Measurements from ENCODE around the gene IP6K3. TPM values are rescaled to one million over a fixed set of nuclear protein-coding genes. Genes with fewer than 3 reads are reported as not detected.

Gene IP6K3, protein sequence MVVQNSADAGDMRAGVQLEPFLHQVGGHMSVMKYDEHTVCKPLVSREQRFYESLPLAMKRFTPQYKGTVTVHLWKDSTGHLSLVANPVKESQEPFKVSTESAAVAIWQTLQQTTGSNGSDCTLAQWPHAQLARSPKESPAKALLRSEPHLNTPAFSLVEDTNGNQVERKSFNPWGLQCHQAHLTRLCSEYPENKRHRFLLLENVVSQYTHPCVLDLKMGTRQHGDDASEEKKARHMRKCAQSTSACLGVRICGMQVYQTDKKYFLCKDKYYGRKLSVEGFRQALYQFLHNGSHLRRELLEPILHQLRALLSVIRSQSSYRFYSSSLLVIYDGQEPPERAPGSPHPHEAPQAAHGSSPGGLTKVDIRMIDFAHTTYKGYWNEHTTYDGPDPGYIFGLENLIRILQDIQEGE
- 4.1 TPM for total RNA-seq

DNA sequence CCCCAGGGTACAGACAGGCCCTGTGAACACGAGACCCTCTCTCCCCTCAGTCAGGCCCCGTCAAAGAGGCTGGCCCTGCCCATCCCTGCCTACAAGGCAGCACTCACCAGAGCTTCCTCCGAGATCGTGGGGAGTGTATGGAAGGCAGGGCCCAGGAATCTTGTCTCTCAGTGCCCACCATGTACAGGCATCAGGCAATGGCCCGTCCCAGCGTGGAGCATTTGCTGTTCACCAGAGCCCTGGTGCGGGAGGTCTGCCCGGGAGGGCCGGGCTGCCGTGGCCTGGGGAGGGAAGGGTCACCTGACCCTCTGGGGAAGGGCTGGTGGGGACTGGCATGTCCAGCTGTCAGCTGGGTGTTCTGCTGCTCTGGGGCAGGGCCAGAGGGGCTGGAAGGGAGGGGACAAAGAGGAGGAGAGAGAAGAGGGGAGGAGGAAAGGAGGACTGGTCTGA is at the start of gene IP6K3:
TSS of gene IP6K3 (minus strand) at position 255 of the 450 bp plus-strand sequence. CDS start 11,429 bp downstream, outside the sequence.
- ATAC-seq, result peak; percentile 49
- peak; percentile 68 for DNase-seq (ENCODE audit: low spot score)

DNA sequence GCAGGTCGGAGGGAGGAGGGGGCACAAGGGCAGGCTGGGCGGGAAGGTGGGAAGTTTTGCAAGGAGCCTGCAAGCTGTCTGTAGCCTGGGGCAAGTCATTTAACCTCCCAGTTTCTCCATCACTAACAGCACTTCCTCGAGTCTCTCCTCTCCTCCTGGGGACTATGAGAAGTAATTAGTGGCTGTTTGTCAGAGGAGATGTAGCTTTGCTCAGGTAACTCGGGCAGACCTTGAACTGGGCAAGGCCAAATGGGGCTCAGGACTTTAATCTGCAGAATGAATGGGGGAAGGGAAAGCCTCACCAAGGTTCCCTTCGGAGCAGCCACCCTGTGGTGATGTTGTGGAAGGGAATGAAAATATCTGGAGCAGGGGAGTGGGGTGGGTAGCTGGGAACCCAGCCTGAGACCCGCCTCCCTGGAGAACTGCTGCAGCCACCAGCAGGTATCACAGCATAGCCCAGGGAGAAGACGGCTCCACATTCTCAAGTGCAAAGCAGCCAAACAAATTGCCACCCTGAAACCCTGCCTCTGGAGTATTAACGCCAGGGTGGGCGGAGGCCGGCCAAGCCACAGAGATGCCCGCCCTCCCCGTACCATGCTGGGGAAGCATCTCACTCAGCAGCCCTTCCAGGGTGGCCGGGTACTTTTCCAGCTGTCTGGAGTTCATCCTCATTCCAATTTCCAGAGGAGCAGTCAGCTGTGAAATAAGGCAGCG is 48.4 kb upstream of the IP6K3 start:
- ATAC-seq (no peak), DNase-seq (ENCODE audit: low spot score) (no peak)

DNA sequence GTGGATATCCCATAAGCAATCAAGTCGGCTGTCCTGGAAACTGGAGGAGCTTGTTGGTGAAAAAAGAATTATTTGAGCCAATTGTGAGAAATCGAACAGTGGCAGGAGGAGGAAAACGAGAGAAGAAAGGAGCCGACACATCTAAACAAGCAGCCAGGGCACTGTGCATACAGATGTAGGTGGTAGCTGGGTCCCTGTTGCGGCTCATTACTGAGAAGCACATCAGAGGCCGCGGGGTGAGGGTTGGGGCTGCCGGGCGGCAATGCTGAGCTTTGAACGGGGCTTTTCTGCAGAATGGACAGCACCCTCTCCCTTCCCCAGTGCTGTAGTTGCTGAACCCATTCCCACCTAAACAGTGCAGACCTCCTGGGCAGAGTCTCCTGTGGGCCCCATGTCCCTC is 46.3 kb upstream of the IP6K3 start:
- DNase-seq (ENCODE audit: low spot score), result no peak
- no peak for ATAC-seq

DNA sequence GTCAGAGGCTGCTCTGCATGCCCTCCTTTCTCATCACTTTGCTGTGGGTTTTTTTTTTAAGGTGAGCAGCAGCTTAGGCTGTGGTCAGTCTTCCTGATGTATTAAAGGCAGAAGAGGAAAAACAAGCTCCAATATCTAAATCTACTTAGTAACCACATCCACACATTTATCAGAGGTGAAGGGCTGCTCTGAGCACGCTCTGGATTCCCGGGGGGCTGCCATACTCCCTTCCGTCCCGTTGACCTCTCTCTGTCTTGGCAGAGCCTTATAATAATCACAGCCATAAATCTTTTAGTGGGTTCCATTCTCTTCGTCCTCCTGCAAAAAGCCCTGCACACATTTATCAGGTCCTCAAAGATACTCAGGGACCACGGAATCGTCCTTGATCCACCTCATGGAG is 44.9 kb upstream of the IP6K3 start:
- no peak for DNase-seq (ENCODE audit: low spot score)
- no peak for ATAC-seq

DNA sequence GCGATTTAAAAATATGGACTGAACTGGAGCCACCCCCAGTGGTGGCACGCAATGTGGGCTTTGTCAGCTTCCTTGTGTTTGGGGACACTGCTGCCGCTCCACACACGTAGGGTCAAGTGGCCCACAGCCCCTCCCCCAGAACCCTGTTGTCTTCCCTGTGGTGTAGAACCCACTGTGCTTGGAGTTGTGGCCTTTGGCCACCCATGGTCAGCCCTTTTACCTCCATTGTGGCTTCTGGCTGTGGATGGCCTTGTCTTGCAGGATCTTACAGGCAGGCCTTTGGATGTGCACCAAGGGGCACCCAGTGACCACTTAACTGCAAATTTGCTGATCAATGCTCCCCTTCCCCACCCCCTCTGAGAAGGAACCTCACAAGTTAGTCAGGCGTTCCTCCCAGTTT is 44.2 kb upstream of the IP6K3 start:
- ATAC-seq, result no peak
- DNase-seq (ENCODE audit: low spot score), result no peak

DNA sequence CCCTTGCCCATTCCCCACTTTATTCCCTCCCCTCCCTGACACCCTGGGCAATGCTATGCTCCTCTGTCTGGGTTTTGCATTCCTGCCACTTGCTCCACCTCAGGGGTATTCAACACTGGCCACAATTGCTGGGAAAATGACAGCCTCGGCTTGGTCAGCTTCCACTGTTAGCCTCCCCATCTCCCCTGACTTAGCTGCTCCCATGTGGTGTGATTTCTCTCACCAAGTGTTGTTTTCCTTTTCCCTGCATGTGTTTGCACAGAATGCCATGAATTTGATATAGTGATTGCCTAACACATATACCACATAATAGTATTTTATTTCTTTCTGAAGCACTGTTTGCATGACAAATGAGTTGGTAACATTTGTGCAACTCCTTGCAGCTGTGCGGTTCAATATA is 43.7 kb upstream of the IP6K3 start:
- ATAC-seq, result no peak
- no peak for DNase-seq (ENCODE audit: low spot score)

DNA sequence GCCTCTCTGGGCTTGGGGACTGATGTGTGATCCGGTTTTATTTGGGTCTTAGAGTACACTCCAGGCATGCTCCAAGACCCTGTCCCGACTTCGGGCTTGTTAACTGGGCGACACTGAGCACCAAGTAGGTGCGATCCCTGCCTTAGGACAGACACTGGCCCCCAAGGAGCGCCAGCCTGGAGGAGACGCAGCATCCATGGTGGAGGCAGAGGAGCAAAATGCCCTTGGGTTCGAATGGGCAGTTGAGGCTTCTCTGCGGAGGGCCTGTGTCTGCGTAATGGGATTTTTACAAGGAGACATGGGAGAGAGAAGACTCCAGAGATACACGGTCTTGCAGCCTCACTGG is 42.8 kb upstream of the IP6K3 start:
- ATAC-seq, result no peak
- no peak for DNase-seq (ENCODE audit: low spot score)

DNA sequence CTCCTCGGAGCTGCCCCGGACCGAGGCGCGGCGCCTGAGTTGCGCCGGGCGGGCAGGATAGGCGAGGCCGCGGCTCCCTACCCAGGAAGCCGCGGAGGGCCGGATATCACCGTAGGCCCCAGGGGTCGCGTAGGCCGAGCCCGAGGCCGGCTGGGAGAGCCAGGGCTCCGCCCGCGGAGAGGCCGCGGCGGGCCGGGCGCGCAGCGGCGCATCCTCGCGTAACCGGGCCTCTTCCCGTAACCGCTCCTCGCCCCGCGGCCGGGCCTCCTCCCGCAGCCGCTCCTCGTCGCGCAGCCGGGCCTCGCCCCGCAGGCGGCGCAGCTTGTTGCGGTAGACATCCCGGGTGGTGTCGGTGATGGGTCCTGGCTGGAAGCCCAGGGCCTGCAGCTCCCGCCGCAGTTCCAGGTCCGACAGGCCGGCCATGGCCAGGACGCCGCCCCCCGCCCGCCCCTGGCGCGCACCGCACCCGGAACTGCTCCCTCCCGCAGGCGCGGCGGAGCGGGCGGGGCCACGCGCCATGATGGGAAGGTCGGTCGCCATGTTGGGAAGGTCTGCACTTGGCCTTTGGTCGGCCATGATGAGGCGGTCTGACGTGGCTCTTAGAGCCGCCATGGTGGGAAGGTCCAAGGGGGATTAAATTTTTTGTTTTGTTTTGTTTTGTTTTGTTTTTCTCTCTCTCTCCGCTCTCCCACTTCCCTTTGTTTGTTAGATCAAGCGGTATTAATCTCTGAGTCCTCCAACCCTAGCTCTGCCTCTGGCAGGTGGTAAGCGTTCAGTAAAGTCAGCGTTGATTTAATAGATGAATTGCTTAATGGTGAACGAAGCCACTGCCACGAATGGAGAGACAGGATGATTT is 42.2 kb upstream of the IP6K3 start, which contains the start of gene LEMD2:
TSS of gene LEMD2 (minus strand) at position 437 of the 856 bp plus-strand sequence. CDS start at position 423, 14 bp downstream.
- peak; percentile 97 for ATAC-seq

DNA sequence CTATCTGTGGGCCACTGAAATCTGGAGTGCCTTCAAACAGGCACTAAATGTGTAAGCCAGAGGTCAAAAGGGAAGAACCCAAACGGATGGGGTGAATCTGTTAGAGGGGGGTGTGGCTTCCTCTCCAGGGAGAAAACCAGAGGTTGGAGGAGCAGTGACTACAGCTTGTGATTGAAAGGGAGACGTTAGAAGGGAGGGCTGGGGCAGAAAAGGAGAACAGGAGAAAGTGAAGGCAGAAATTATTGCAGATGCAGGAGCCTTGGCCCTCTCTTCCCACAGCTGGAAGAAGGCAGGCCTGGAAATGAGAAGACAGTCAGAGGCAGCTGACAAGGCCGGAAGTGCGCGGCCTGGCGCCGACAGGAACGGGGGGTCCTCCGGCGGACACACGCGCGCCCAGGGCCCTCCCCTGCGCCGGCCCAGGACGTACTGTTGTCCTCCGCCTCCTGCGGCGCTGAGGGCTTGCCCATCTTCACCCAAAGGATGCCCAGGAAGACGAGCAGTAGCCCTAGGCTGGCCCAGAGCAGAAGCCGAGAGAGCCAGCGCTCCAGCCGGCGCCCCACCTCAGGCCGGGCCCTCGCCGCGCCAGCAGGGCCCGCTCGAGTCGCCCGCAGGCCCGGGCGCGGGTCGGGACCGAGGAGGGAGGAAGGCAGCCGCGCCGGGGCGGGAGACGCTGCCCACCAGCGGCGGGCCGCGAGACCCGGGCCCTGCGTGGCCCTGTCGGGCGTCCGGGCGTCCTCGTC is 41.4 kb upstream of the IP6K3 start:
- DNase-seq (ENCODE audit: low spot score) (peak; percentile 73), ATAC-seq (peak; percentile 62)

More for the DNA sequence above, 42.2 kb upstream of the IP6K3 start, which contains the start of gene LEMD2:
- peak; percentile 96 for DNase-seq (ENCODE audit: low spot score)

DNA sequence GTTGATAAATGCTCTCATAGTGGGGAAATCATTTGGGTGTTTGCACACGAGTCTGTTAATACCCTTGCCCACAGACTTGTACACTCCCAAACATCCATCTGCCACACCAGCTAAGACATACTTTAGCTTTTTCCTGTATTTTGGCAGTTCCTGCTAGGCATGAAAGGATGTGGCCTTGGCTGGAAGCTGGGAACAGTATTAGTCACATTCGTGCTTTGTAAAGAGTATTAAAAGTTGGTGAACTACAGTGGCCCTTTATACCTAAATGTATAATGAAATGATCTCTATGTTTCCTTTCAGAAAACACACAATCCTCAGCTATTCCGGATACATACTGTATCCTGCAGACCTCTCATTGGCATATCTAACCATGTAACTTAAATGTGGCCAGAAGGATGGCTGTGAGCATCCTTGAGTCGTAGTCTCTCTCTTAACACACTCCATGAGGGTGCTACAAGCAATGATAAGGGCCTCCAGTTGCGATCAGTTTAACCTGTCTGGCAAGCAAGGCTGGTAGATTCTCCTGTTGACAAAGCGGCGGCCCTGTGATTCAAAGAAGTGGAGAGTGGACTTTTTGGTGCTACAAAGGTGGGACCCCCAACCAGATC is 40.7 kb upstream of the IP6K3 start:
- ATAC-seq (no peak), DNase-seq (ENCODE audit: low spot score) (no peak)

DNA sequence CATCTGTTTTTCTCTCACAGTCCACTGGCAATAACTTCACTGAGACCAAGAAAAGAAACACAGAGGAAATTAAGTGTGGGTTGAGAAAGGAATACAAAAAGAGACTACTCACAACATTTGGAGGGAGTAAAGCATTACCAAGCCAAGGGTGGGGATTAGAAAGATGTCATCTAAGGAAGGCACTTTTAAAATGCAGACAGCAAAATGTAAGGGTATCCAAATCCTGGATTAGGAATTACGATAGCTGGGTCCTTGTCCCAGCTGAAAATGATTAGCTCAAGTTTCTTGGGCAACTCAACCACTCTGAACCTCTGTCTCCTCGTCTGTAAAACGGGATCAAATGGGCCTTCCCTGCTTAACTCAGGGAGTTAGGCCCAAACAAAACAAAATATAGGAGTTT is 40.0 kb upstream of the IP6K3 start:
- no peak for DNase-seq (ENCODE audit: low spot score)
- no peak for ATAC-seq

DNA sequence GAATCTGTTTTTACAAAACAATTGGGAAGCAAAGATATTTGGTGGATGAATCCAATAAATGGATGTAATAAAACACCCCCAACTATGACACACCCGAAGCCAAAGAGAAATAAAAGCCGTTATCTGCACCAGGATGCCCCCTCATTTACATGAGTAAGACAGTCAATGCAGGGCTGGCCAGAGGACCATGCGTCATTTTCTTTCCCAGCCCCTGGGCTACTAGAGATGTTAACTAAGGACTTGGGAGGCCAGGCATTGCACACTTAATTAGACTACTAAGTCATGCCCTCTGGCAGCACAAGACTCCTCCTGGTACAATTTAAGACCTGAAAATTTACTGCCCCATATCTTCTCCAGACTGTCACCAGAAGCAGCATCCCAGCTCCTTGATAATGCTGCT is 39.1 kb upstream of the IP6K3 start:
- no peak for ATAC-seq
- no peak for DNase-seq (ENCODE audit: low spot score)

DNA sequence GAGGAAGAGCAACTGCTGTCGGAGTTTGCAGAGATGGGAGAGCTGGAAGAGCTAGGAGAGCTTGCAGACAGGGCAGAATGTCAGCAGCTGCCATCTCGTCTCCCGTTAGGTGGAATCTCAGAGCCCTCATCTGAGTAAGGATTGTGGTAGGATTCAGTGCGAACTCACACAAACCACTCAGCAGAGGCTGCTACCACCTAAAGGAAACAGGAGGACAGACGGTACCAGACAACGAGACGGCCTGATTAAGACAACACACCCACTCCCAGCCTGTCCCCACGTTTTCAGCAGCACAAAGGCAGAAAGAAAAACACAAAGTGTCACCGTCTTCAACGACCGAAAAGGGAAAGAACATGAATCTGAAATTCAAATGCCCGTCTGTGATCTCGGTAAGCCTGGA is 38.1 kb upstream of the IP6K3 start:
- no peak for DNase-seq (ENCODE audit: low spot score)
- no peak for ATAC-seq

DNA sequence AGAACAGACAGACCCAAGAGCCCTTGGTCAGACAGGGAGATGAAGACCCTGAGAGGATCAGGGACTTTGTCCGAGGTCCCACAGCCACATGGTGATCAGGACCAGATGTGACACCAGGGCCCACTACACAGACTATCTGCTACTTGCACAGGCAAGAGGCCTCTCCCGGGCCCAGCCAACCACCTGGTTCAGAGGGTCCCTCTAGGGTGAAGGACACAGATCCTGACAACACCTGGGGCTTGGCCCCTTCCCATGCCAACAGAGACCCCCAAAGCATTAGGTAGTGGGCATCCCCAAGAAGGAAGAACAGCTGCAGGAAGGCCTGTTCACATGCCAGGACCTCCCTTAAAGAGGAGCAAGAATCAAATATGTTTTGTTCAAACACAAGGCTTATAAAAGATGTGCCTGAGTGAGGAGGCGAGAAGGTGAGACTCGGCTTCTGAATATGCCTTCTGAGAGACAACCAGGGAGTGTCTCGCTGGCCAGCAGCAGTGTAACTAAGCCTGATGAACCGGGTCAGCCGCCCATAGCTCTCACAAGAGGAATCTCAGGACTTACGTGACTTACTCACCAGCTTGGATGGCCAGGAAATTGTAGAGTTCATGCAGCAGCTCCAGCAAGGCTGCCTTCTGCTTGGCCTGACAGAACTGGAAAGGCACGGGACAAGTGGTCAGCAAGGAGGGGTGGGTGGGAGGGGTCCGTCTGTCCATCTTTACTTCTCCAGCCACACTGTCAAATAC is 37.2 kb upstream of the IP6K3 start:
- DNase-seq (ENCODE audit: low spot score) (no peak), ATAC-seq (no peak)

DNA sequence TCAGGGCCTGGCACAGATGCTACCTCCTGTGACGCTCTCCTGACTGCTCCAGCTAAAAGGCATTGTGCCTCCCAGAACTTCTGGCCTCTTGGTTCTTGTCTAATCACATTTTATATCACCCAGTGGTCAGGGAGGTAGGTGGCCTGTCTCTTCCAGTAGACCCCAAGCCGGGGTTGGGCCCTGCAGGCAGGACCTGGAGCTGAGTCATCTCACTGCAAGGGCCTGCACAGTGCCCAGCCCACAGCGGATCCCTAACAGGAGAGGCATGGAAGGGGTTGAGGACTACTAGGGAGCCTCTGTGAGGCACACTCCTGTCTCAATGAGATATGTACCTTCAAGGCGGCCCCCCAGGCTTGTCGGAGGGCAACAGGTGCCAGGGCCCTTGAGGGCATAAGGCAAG is 35.9 kb upstream of the IP6K3 start:
- DNase-seq (ENCODE audit: low spot score) (no peak), ATAC-seq (no peak)

DNA sequence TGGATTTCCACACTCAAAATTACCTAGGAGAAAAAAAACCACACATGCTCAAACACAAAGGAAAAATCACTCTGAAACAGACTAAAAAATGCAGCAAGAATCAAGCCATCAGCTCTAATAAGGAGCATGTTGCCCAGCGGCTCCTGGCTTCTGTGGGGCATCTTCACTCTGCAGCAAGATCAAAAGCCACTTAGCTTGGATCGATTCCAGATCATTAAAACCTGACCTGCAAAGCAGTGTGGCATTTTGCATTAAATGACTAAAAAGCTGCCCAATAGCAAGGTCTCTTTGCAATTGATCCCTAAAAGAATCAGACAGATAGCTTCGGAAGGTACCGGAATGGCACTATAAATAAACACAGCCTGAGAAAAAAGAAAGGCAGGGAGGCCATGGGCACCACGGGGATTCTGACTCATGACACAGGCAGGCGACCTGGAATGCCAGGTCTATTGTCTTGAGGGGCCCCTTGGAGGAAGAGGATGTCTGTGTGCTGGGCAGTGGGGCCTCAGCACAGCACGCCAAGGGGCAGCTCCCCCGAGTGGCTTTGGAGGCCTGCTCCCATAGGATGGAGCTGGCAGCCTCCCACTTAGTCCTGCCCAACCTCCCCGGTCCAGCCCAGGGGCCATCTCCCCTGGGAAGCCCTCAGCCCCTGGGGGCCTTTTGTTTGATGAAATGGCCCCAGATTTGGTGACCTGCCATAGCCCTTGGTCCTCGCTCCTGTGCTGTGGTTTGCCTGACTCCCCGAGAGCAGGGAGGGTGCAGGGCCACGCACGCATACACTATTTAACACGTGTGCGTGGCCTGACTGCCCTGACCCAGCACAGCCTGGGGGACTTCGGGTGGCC is 34.6 kb upstream of the IP6K3 start:
- ATAC-seq, result no peak
- no peak for DNase-seq (ENCODE audit: low spot score)

DNA sequence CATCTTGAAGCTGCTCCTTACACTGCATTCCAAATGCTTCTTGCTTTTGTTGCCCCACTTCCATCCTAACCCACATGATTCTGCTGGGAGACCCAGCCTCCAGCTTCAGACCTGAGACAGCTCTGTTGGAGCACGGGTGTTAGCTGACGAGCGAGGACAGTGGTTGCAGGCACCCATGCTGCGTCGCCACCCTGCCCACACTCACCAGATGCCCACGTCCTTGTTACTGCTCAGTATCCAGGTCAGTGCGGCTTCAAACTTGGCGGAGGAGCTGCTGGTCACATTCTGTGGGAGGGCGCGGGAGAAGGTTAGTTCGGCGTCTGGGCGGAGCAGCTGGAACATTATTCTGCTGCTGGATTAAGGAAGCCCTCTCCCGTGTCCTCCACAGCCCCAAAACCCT is 33.2 kb upstream of the IP6K3 start:
- DNase-seq (ENCODE audit: low spot score), result no peak
- no peak for ATAC-seq

DNA sequence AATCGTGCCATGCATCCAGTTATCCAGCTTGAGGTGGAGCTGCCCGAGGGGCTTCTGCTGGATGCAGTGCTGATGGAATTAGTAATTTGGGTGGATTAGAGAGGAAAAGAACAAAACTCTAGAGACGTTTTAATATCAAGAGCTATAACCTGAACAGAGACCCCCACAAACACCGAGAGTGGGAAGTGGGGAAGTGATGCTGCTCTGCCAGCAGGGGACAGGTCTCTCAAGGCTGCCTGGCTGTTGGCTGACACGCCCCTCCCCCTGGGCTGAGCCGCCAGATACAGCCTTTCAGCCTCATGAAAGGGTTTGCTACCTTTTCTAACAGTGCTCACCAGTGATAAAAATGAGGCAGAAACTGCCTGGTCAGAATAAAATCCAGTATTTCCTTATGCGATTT is 32.6 kb upstream of the IP6K3 start:
- DNase-seq (ENCODE audit: low spot score) (no peak), ATAC-seq (no peak)

Measured in left lobe of liver (tissue), 2 donors.